GM18502 (cell line): Measurements from ENCODE around the gene SFT2D3.

Source experiments
- ATAC-seq: cut with Tn5 transposase; IDR thresholded peaks from one replicate; pipeline ENCODE4 v1.9.1; 2021; ENCODE audit warnings: mild to moderate bottlenecking; ENCODE audit not compliant: unreplicated experiment, poor library complexity

Gene SFT2D3

GRCh38 chr2:127704641-127705390 is 3.5 kb downstream of the SFT2D3 start:
- no peak for ATAC-seq

- ATAC-seq, result no peak
Observed at GRCh38 chr2:127705391-127706065, 4.2 kb downstream of the SFT2D3 start.

GRCh38 chr2:127706215-127706990 is 5.1 kb downstream of the SFT2D3 start:
- ATAC-seq, result no peak

GRCh38 chr2:127707890-127708648 is 6.8 kb downstream of the SFT2D3 start:
- ATAC-seq, result no peak

DNA sequence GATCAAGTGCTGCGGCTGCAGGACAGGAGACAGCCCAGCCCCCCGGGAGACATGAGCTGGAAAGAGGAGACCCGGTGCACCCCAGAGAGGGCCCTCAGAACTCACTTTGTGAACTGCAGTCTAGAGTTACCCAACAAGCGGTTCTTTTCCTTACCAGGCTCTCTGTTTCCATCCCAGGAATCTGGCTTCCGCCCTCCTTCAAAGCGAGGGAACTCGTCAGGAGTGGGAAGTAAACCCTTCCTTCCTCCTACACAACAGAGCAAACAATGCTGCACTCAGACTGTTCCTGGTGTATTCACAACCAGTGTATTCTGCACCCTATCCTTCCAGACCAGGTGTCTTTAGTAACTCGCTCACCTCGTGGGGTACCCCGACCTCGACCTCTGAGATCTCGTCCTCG is 8.0 kb downstream of the SFT2D3 start:
- ATAC-seq, result no peak

GRCh38 chr2:127712999-127713398 is 11.7 kb downstream of the SFT2D3 start:
- no peak for ATAC-seq

GRCh38 chr2:127713562-127713961 is 12.3 kb downstream of the SFT2D3 start:
- no peak for ATAC-seq

- no peak for ATAC-seq
Observed at GRCh38 chr2:127715778-127716449, 14.6 kb downstream of the SFT2D3 start.

- ATAC-seq, result no peak
Observed at GRCh38 chr2:127718271-127718670, 17.0 kb downstream of the SFT2D3 start.

GRCh38 chr2:127719301-127720218 is 18.3 kb downstream of the SFT2D3 start:
- no peak for ATAC-seq

DNA sequence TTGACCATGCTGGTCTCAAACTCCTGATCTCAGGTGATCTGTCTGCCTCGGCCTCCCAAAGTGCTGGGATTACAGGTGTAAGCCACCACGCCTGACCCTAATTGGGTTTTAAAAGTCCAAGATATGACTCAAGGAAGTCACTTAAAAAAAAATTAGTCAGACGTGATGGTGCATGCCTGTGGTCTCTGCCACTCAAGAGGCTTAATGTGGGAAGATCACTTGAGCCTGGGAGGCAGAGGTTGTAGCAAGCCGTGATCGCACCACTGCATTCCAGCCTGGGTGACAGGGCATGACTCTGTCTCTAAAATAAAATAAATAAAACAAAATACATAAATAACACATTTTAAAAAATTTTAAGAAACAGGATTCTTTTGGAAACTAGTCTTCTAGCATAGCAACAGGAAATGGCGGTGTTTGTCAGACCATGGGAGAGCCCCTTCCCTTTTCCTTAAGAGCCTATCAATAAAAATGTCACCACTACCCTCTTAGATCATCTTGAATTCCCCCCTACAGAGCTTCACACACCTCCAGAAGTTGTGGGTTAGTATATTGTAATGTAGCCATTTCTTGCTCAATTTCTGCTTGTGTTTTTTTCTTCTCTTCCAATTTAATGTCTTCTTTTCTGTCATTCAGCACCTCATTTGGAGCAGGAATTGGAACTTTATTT is 20.1 kb downstream of the SFT2D3 start:
- no peak for ATAC-seq

GRCh38 chr2:127721978-127722355 is 20.7 kb downstream of the SFT2D3 start:
- no peak for ATAC-seq

GRCh38 chr2:127722807-127723206 is 21.5 kb downstream of the SFT2D3 start:
- ATAC-seq, result no peak

DNA sequence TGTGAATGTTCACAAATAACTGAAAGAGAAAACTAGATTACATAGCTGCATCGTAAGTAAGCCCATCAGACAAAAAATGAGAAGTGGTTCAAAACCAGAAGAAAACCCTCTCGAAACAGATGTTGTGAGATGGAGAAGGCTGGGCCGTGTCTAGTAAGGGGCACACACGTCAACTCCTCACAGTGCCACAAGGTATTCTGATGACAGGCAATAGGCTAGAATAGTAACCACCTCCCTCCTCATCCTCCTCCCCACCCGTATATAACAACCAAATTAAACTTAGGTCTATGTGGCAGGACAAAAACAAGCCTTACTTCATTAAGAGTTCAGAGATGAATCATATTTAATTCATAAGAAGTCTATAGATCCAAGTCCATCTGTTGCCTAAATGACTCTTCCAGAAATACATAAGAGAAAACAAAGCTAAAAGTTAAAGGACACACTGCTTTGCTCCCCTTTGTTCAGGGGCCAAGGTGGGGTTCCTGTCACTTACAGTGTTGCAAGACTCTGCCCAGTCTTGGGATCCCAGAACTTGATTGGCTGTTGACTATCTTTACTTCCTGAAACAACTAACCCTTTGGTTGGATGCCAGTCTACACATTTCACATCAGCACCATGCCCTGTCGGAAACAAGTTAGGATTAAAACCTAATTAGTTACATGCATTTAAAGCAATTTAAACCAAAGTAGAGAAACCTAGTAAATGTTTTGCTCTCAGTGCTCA is 25.0 kb downstream of the SFT2D3 start:
- ATAC-seq, result no peak

- ATAC-seq, result no peak
Observed at GRCh38 chr2:127733113-127733815, 32.0 kb downstream of the SFT2D3 start.

DNA sequence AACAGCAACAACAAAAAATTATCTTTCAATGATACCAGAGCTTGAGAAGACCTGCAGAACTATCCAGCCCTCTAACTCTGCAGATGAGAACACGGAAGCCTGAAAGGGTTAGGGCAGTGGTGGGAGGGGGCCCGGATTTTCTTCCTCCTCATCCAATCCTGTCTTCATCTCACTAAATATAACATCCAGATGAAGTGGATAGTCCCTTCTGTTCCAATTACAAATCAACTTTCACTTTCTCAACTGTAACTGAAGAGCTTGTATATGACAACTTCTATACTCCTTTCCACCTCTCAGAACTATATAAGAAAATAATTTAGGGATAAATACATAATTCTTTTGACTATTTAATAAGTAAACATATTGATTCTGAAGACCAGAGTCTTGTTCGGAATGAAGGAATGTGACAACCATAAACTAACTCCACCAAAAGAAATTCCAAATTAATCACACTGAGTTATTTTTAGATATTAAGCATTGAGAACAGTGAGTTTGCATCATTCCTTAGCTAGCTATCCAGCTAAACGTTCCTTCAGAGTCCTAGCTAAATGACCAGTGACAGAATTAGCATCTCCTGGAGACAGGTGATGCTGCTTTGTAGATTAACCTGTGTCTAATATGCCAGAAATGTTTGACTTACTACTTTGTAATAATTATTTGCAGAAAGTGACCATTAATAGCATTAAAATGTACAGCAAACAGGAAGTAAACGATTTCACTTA is 32.7 kb downstream of the SFT2D3 start:
- ATAC-seq, result no peak

GRCh38 chr2:127735044-127735443 is 33.7 kb downstream of the SFT2D3 start:
- ATAC-seq, result no peak
